Prostate gland (tissue), 2 donors: ENCODE measurements around the gene MCC.

Source experiments
- CTCF ChIP-seq, 4 experiments: fragments of 200-600 bp in 2 of 4; fragments of 450-650 bp in 2 of 4; sonication (generic) in 2 of 4; IDR thresholded peaks; 1 replicate in 3 of 4; 2 replicates in 1 of 4; pipeline ENCODE4 v1.5.1; 2016 to 2019; ENCODE audit warnings: antibody characterized with exemption in 4 of 4, mild to moderate bottlenecking in 2 of 4, moderate library complexity in 2 of 4
- POLR2A ChIP-seq: fragments of 450-650 bp; IDR thresholded peaks from one replicate; pipeline ENCODE4 v1.6.1; 2016; ENCODE audit warnings: antibody characterized with exemption, mild to moderate bottlenecking
- POLR2AphosphoS5 ChIP-seq: sonication (generic); formaldehyde crosslinking; IDR thresholded peaks from one replicate; pipeline ENCODE4 v1.6.1; 2017; ENCODE audit warnings: antibody characterized with exemption

- TF ChIP-seq CTCF (IDR thresholded peaks at IDR 0.05): peak; percentile 8 to 30 (median 15)
- TF ChIP-seq POLR2A: peak; percentile 89
- TF ChIP-seq POLR2AphosphoS5: peak; percentile 92
These were observed 193.7 kb downstream of the MCC start for GRCh38 chr5:113294311-113295110.
